GM18511 (cell line): ENCODE data around the gene CELSR1.

Experiments
- ATAC-seq: cut with Tn5 transposase; IDR thresholded peaks from one replicate; pipeline ENCODE4 v1.9.1; 2021; ENCODE audit warnings: mild to moderate bottlenecking, moderate library complexity; ENCODE audit not compliant: unreplicated experiment

Gene CELSR1

DNA sequence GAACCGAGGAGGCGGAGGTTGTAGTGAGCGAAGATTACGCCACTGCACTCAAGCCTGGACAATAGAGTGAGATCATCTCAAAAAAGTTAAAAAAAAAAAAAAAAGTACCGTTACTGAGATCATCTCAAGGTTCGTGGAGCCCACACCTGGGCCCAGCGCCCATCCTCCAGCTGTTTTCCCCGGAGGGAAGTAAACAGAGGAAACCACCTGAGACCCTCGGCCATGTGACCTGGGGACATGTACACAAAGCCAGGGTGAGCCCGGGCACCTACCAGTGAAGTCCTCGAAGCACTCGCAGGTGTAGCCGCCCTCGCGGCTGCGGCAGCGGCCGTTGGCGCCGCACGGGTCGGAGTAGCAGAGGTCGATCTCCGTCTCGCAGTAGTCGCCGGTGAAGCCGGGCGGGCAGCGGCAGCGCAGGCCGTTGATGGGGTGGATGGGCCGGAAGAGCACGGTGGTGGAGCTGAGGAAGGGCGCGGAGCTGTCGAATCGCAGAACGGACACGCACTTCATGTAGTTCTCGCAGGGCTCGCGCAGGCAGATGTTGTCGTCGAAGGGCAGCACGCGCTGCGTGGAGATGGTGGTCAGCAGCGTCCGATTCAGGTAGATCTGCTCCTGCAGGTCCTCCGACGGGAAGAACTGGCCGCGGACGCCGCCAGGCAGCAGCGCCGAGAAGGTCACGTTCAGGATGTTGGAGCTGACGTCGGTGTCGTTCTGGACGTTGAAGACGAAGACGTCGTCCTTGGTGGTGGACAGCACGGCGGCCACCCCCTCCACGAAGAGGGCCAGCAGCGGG lies 73.8 kb downstream of the CELSR1 start:
- ATAC-seq: no peak

DNA sequence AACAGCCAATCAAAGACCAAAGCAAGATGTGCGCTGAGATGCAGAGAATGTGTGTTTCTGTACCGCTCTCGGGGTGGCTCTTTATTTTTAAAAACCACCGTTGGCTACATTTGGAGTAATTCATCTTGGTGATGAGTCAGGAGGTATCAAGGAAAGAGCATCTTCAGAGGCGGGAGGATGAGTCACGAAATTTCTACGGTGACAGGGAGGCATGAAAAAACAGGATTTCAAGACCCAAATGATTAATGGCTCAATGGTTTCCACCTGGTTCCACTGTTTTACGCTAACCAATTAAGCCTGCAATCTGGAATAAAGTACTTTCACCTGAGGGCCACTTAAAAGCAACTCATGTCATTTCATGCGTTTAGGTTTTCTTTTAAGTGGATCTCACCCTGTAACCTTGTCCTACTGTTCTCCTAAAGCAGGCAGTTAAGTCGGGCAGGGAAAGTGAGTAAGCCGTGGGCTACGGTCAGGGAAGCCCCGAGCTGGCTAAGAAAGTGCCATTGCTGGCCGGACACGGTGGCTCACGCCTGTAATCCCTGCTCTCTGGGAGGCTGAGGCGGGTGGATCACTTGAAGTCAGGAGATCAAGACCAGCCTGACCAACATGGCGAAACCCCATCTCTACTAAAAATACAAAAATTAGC lies 74.6 kb downstream of the CELSR1 start:
- no peak for ATAC-seq

DNA sequence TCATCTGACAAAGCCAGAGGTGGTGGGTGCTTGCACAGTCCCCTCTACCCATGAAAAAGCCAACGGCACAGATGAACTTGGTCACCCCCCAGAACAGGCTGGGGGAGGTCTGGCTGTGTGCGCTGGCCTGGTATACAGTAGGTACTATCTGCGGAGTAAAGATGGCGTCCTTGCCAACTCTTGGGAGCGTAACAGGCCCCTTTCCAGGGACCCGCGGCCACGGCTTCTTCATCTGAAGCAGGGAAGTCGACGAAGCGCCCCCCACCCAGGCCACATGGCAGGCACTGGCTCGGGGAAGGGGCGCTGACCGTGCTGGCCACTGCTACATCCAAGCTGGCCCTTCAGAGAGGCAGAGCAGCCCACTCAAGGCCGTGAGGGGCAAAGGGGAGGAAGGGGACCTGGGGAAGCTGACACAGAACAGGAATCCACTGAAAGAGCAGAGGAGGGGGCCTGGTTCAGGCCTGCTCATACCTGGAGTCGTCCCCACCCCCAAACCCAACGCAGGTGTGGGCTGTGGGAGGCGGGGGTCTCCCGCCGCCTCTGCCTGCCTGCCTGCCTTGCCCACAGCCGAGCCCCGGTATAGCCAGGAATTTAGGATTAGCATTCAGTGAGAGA lies 75.7 kb downstream of the CELSR1 start:
- ATAC-seq: no peak

DNA sequence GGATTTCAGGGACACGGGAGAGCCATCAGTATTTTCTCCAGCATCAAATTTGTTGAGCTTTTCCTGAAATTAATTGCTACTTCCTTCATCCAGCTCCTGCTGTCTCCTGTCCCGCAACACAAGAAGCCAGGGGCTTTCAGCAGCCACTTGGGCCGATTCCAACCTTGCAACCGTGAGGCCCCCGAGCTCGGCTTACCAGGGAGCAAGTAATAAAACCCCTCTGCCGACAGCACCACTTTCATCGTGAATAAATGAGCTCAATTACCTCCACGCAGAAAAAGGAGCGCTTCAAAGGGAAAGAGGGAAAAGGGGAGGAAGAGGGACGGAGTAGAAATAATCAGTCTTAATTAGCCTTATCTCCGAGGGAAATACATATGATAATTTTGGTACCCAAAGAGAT lies 76.6 kb downstream of the CELSR1 start:
- ATAC-seq: no peak

DNA sequence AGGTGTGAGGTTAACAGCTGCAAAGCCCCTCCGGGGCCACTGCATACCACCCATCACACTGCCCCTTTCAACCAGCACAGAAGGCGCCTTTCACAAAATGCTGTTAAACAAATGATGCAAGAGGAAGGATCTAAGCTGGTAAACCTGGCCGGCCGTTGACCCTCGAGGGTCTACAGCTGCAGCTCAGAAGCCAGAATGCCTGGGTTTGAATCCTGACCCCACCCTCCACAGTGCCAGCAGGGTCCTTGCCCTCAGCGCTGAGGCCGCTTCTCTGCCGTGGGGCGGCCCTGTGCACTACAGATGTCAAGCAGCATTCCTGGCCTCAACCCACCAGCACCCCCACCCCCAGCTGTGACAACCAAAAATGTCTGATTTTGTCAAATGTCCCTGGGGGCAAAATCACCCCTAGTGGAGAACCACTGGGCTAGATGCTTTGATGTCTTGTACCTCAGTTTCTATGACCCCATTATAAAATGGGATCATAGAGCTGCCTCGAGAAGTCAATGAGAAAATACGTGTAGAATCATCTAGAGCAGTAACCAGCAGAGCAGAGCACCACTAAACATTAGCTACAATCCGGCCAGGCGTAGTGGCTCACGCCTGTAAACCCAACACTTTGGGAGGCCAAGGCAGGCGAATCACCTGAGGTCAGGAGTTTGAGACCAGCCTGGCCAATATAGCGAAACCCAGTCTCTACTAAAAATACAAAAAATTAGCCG lies 77.9 kb downstream of the CELSR1 start:
- ATAC-seq: no peak

DNA sequence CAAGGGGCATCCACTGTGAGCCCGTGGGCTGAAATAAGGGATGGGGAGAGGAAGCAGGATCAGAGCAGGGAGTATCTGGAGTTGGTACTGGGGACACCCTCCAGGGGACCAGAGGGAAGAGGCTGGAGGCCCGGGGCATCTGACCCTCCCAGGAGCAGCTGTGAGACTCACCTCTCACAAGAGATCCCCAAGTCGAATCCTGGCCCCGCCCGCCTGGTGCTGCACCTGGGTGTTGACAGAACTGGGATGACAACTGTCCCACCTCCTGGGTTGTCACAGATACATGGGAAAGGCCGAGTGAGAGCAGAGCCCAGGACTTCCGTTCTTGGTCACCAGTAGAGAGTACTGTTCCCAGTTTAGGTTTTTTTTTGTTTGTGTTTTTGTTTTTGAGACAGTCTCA lies 78.9 kb downstream of the CELSR1 start:
- ATAC-seq: no peak

DNA sequence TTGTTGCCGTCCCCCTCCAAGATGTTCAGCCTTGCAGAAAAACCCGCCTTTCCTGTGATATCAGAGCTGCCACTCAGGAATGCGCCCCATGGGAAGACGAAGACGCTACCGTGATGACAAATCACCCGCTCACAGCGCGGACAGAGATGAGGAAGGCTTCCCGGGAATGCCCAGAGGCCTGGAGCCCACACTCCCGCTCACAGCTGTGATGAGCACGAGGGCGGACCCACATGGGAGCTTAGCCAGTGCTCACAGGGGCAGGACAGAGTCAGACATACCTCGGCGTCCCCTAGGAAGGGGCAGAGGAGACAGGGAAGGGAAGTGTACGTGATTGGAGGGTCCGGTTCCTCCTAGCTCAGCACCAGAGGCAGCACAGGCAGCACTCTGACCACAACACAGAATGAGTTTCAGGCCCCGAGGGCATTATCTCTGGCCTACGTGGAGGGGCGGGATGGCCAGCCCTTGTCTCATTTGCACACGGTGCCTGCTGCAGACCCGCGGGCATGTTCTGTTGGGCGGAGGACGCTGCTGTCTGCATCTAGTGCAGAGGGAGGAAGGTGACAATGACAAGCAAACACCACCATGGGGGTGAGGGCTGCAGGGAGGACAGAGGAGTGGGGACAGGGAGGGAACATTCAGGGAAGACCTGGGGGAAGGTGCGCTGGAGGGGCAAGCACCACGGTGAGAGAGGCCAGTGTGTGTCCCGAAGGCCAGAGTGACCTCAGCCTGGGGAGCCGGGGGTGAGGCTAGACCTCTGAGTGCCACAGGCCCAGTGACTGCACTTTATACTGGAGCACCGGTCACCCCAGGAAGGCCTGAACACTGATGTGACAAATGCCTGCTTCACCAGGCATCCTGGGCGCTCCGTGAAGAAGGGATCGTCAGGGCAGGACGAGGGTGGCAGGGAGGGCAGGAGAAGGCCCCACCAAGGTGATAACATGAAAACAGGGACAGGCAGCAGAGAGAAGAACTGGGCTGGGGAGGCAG lies 79.6 kb downstream of the CELSR1 start:
- no peak for ATAC-seq

DNA sequence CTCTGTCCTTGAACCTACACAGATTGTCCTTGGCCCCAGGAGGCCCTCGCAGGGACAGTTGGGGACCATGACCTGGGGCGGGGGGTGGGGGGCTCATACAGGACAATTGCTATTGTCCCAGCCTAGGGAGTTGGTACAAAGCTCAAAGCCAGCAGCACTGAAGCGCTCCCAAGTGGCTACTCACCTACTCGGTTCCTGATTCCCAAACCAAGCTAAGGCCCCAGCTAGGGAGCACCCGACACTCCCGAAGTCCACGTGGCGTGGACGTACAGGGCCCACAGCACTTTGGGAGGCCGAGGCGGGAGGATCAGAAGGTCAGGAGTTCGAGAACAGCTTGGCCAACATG lies 80.6 kb downstream of the CELSR1 start:
- no peak for ATAC-seq

DNA sequence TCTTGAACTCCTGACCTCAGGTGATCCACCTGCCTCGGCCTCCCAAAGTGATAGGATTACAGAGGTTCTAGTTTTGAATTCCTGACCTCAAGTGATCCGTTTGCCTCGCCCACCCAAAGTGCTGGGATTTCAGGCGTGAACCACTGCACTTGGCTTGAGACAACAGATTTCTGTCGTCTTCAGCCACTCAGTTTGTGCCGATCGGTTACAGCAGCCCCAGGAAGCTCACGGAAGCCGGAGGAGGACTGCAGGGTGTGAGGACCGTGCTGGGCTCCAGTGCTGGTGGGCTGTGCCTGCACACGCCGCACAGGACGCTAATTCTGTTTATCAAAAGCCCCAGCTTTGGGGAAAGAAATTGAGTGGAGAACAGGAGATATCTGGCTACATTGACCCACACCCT lies 82.0 kb downstream of the CELSR1 start:
- no peak for ATAC-seq

DNA sequence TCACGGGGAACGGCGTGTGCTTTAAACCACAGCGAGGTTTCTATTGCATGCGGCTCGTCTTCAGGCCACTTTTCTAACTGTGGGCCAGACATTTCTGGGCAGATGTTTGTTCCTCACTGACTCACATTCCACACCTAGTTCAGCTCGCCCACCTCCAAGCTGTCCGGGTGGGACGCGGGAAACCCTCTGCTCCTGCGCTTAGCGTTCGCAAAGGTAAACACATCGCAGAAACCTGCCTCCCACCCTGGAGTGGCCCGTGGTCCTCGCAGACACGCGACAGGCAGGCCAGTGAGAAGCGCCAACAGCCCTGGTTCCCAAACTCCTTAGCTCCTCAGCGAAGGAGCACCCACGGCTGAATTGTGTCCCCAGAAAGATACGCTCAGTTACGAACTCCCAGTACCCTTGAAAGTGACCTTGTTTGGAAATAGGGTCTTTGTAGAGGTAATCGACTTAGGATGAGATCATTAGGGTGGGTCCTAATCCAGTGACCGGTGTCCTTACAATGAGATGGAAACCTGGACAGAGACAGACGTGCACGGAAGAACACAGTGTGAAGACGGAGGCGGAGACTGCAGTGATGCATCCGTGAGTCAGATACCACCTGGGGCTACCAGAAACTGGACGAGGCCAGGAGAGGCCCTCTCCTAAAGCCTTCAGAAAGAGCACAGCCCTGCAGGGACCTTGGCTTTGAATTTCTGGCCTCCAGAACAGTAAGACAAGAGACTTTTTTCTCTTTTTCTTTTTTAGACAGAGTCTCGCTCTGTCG lies 82.7 kb downstream of the CELSR1 start:
- ATAC-seq: no peak

DNA sequence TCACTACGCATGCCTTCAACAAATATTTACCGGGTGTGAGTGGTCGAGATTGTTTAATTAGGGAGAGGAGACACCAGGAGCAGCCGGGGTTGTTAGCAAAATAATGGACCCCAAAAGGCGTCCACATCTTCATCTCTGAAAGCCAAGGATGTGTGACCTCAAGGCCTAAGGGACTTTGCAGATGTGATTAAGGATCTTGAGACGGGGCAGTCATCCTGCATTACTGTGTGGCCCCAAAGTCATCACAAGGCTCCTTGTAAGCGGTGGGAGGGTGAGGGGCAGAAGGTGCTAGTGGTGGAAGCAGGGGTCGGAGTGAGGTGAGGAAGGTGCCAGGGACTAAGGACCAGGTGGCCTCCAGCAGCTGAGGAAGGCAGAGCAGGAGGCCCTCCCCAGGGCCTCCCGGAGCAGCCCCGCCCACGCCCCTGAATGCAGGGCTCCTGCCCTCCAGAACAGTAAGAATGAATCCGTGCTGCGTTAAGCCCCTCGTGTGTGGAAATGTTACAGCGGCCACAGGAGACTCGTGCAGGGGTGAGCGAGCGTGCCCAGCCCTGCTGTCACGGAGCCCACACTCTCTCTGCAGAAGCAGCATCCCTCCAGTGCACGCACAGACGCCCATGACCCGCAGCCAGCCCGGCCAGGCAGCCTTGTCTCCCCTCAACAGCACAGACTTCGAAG lies 83.5 kb downstream of the CELSR1 start:
- no peak for ATAC-seq

DNA sequence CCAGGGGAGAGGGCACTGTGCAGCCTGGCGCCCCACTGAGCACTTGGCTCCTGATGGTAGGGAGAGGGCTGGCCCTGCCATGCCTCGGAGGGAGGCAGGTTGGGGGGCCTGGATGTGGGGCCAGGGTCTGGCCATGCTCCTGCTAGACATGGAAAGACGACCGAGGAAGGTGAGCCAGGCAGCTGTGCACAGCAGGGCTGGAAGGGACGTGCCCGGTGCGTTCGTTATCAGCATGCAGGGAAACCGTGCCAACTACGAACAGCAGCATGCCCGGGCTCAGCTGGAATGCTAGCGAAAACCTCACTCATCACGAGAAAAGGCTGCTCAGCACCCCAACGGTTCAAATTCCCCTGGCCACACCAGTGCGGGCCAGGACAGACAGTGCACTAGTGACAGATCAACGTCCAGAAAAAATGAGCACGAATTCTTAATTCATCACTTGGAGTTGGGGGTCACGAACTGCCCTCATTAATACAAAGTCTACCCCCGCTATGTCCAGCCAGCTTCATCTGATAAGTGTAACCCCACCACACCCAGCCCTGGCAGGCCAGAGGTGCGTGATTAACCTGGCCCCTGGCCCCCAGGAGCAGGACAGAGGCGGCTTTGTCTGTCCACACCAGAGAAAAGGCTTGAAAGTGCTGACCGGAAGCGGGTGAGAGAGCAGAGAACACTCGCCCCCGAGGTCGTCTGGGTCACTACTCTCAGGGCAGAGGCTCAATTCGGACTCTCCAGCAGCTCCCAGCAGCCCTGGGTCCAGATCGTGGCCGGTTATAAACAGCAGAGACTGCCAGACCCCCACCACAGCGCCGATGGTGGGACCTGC lies 84.2 kb downstream of the CELSR1 start:
- no peak for ATAC-seq

DNA sequence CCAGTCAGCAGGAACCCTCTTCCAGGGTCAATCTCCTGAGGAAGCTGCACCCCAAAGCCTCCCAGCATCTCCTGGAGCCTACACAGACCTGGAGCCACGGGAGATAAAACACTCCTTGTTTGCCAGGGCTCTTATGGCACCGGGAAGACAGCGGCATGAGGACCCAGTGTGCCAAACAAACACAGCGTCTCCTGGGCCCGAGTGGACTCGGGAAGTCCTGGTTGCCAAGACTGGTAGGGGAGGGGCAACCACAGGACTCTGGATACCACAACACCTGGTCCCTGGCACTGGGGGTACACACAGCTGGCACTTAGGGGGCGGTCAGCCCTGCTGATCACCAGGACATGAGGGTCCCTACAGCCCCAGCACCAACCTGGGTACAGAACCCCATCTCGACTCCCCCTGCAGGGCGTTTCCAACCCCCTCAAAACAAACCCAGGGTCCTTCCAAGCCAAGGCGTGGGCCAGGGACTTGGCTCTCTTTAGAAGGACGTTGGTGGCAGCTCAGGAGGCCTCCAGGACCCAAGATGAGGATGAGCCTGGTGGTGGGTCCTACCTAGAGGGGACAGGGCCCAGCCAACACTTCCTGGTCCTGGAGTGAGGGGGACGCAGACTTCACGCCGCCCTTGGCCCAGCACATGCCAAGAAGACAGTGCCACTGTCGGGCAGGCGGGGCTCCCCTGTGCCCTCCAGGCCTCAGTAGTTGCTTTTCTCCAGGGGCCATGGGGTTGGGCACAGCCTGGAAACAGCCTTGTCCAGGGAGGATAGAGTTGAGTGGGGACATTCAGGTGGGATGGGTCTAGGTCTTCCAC lies 85.0 kb downstream of the CELSR1 start:
- no peak for ATAC-seq

DNA sequence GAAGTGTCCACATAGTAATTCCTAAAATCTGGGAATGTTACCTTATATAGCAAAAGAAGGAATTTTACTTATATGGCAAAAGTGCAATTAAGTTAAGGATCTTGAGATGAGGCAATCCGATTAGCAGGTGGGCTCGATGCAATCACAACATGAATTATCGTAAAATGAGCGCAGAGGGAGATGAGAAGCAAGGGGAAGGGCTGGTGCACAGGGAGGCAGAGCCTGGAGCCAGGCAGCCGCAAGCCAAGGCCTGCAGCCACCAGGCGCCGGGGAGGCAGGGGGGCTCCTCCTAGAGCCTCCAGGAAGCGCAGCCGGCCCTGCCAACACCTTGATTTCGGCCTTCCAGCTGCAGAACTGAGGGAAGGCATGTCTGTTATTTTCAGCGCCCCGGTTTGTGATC lies 85.7 kb downstream of the CELSR1 start:
- no peak for ATAC-seq

DNA sequence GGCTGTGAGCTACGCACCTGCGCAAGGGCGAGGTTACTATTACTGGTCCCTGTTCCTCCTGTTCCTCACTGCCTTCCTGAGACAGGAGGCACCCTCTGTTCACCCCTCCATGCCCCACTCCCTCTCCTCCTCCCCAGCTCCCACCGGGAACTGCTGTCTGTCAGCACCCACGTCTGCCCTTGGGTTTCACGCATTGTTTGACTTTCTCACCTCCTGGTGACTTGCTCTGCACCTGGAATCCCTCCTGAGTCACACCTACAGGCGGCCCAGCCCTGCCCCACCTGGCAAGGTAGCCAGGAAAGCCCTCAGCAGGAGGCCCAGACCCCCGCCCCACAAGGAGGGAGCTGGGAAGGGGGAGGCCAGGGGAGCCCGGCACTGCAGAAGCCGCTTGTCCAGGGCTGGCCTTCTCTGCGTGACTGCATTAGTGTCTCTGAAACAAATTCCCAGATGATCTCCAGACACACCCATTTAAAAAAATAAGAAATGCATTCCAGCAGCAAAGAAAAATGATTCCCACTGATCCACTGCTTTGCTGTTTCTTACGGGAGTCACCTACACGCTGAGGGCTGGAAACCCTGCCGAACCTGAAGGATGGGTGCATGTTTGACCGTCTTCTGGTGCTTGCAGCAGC lies 86.4 kb downstream of the CELSR1 start:
- no peak for ATAC-seq

DNA sequence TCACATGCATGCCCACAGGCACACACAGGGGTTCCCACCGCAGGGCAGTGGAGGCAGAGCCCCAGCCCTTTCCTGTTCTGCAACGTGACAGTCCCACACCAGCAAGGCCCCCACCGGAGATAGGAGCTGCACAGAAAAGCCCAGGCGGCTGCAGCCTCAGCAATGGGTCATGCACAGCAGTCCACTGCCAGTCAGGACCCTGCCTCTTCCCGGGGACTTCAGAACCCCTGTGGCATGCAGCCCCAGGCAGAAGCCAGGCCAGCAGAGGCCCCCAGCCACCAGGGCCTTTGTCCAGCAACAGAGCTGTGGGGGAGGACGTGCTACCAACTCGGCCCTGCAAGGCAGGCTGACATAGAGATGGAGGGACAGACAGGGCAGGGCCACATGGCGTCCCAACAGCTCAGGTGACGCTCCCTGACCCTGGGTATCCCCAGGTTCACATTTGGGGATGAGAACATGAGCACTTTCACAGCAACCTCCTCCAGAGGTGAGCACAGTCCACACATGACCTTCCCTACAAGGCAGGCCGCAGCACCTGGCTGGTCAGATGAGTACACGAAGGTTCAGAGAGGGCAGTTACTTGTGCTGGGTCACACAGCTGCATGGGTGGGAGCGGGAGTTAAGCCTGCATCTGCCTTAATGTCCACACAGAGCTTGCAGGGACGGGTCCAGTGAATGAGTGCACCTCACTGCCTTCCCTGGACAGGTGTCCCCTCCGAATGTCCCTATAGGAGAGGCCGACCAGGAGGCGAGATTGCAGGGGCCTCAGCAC lies 87.3 kb downstream of the CELSR1 start:
- ATAC-seq: no peak
